ENCODE measurements around the gene KCNJ16. TPM values are rescaled to one million over a fixed set of nuclear protein-coding genes. Genes with fewer than 3 reads are reported as not detected.
A peak's percentile ranks its signal among the peaks of the same experiment; 100 is the strongest.

KCNJ16 gene
- total and polyA plus RNA-seq, 2 experiments from 2014 or later = not detected

DNA sequence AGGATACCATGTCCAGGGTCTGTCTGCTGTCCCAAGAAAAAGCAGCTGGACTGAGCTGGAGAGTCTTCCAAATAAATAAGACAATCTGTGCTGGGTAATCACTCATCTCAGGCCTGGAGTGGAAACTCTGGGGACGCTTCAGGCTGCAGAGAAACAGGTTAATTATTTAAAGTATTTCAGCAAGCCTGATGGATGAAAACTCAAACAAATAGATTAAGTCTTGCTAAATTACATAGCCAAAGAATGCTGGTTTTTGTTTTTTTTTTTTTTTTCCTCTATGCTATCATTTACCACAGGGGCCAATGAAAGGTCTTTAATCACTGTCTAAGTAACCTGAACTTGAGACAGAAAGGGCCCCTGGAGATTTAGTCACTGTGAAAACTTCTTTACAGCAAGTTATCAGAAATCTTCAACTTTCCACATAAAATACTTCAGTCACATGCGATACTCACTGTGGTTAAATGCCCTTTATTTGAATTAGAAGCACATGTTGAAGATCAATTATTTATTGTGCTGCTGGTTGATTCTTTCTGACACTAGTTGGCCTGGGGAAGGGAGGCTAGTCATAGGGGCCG, 63.4 kb downstream of the KCNJ16 start:
- peak; percentile 33 for DNase-seq
- Histone ChIP-seq H3K36me3 (ENCODE audit: low read depth) (no peaks in the 10 kb centered on the region), H3K9me2 (ENCODE audit: insufficient read depth) (no peaks in the 10 kb centered on the region), H3K27ac (peak overlapping the region; percentile 94), H3K9ac (peak overlapping the region; percentile 83), H2AFZ (no peak overlapping the region), H3K27me3 (replicated peaks; ENCODE audit: insufficient read depth) (no peaks in the 10 kb centered on the region), H3K4me3 (peak overlapping the region; percentile 67), H3K9me3 (ENCODE audit: low read depth) (no peaks in the 10 kb centered on the region), H4K20me1 (ENCODE audit: insufficient read depth) (no peaks in the 10 kb centered on the region), H3F3A (ENCODE audit: insufficient read depth) (peaks cover 20% of the 10 kb centered on the region), H3K4me2 (ENCODE audit: unreplicated experiment) (peak overlapping the region; percentile 92), H3K4me1 (ENCODE audit: insufficient read depth) (peaks cover 22% of the 10 kb centered on the region), H3K79me2 (ENCODE audit: insufficient read depth) (no peaks in the 10 kb centered on the region)
- in situ Hi-C loops (cut with MboI) = no loop called here
- 16 to 19% methylated on average over 3 of the region's 3 CpGs for WGBS, 2 experiments (ENCODE audit: low coverage in 1 of 2, low lambda C conversion rate in 2 of 2, missing lambda C conversion rate in 2 of 2)
- TF ChIP-seq EZH2phosphoT487 (IDR thresholded peaks at IDR 0.05; ENCODE audit: insufficient read depth, low read depth) = no peak
- no peak for TF ChIP-seq EZH2 (IDR thresholded peaks at IDR 0.05; ENCODE audit: insufficient read depth, poor library complexity, severe bottlenecking)

DNA sequence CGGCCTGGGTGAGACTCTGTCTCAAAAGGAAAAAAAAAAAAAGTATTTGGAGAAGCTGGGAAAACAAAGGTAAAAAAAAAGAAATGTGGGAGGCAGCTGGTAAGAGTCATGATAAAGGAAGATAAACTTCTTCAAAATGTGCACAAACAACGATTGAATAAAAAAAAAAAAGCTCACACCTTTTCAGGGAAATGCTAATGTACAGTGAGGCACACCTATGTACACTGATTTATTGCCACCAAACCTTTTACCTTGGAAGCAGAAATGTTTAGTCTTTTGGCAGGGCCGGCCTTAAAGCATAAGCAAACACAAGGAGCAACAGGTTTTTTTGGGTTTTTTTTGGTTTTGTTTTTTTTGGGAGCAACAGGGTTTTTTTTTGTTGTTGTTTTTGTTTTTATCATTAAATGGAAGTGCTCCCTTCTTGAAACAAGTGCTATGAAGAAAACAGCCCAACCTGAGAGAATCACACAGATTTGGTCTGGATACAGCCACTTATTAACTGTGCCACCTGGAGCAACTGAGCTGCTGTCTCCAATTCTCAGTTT, 64.5 kb downstream of the KCNJ16 start:
- Histone ChIP-seq H3K27me3 (replicated peaks; ENCODE audit: insufficient read depth) (no peaks in the 10 kb centered on the region), H3K9me3 (ENCODE audit: low read depth) (no peaks in the 10 kb centered on the region), H3K27ac (no peak overlapping the region), H3K9me2 (ENCODE audit: insufficient read depth) (no peaks in the 10 kb centered on the region), H3K36me3 (ENCODE audit: low read depth) (no peaks in the 10 kb centered on the region), H3K79me2 (ENCODE audit: insufficient read depth) (no peaks in the 10 kb centered on the region), H2AFZ (no peak overlapping the region), H3K4me2 (ENCODE audit: unreplicated experiment) (no peak overlapping the region), H3F3A (ENCODE audit: insufficient read depth) (peaks cover 20% of the 10 kb centered on the region), H3K4me3 (no peak overlapping the region), H3K4me1 (ENCODE audit: insufficient read depth) (peaks cover 22% of the 10 kb centered on the region), H3K9ac (no peak overlapping the region), H4K20me1 (ENCODE audit: insufficient read depth) (no peaks in the 10 kb centered on the region)
- DNase-seq = no peak
- no peak for TF ChIP-seq EZH2phosphoT487 (IDR thresholded peaks at IDR 0.05; ENCODE audit: insufficient read depth, low read depth)
- TF ChIP-seq EZH2 (IDR thresholded peaks at IDR 0.05; ENCODE audit: insufficient read depth, poor library complexity, severe bottlenecking) = no peak
- in situ Hi-C loops (cut with MboI) = no loop called here
- WGBS, 2 experiments (ENCODE audit: low coverage in 1 of 2, low lambda C conversion rate in 2 of 2, missing lambda C conversion rate in 2 of 2) = 53 to 60% methylated on average over 3 of the region's 3 CpGs

DNA sequence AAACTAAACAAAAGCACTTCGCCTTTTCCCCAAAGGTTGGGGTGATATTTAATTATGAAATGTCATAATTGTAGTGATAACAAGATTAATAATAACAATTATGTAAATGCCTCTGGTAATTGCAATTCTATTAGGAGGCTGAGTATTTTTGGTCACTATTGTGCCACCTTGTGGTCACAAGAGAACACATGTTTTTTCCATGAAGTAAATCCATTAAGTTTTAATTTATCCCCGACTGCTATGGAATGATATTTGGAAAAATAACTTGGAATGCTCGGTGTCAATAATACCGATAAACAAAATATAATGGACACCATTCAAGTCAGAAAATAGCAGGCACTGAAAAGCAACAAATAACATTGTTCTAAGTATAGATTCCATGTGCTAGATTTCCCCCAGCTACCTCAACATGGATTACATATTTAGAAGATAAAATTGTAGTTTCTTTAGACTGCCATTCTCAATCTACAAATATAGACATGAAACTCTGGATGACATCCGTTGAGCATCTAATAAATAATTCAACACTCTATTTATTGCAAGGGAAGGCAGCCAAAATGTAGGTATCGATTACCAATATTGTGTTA, 69.3 kb downstream of the KCNJ16 start:
- 20 to 21% methylated on average over 6 of the region's 6 CpGs for WGBS, 2 experiments (ENCODE audit: low coverage in 1 of 2, low lambda C conversion rate in 2 of 2, missing lambda C conversion rate in 2 of 2)
- Histone ChIP-seq H3F3A (ENCODE audit: insufficient read depth) (no peaks in the 10 kb centered on the region), H3K4me3 (no peak overlapping the region), H3K4me2 (ENCODE audit: unreplicated experiment) (no peak overlapping the region), H3K4me1 (ENCODE audit: insufficient read depth) (no peaks in the 10 kb centered on the region), H3K9me3 (ENCODE audit: low read depth) (no peaks in the 10 kb centered on the region), H3K36me3 (ENCODE audit: low read depth) (no peaks in the 10 kb centered on the region), H2AFZ (no peak overlapping the region), H3K9ac (no peak overlapping the region), H3K27me3 (replicated peaks; ENCODE audit: insufficient read depth) (no peaks in the 10 kb centered on the region), H3K27ac (no peak overlapping the region), H3K9me2 (ENCODE audit: insufficient read depth) (no peaks in the 10 kb centered on the region), H3K79me2 (ENCODE audit: insufficient read depth) (no peaks in the 10 kb centered on the region), H4K20me1 (ENCODE audit: insufficient read depth) (no peaks in the 10 kb centered on the region)
- DNase-seq = peak; percentile 56
- TF ChIP-seq EZH2phosphoT487 (IDR thresholded peaks at IDR 0.05; ENCODE audit: insufficient read depth, low read depth) = no peak
- no peak for TF ChIP-seq EZH2 (IDR thresholded peaks at IDR 0.05; ENCODE audit: insufficient read depth, poor library complexity, severe bottlenecking)
- in situ Hi-C loops (cut with MboI) = loop anchor here (10.0 kb wide), 2 partner anchors 540 to 570 kb away; no protein-coding TSS in a partner anchor

DNA sequence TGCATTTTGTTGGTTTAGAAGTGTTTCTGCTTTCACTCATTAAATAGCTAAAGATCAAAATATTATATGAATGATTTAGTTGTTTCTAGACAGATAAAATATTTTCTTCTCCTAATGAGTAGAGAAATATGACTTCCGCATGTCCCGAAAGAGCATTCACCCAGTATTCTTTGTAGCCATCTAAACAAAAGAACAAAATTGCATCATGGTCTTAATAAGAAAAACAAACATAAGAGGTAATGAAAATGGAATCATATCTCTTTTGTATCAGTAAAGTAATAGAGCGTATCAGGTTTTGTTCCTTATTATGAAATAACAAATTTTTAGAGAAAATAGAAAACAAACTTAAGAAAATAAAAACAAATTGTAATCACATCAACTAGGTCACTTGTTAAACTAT, 78.2 kb downstream of the KCNJ16 start:
- no peak overlapping the region for H2AFZ ChIP-seq
- no peaks in the 10 kb centered on the region for H3K36me3 ChIP-seq (ENCODE audit: low read depth)
- 88 to 95% methylated on average over 3 of the region's 3 CpGs for WGBS, 2 experiments (ENCODE audit: low coverage in 1 of 2, low lambda C conversion rate in 2 of 2, missing lambda C conversion rate in 2 of 2)
- no peaks in the 10 kb centered on the region for H3K27me3 ChIP-seq (replicated peaks; ENCODE audit: insufficient read depth)
- H3K9ac ChIP-seq = no peak overlapping the region
- no peaks in the 10 kb centered on the region for H3K4me1 ChIP-seq (ENCODE audit: insufficient read depth)
- no peaks in the 10 kb centered on the region for H3K9me2 ChIP-seq (ENCODE audit: insufficient read depth)
- H3K4me2 ChIP-seq (ENCODE audit: unreplicated experiment) = no peak overlapping the region
- H3K27ac ChIP-seq = no peak overlapping the region
- H3K9me3 ChIP-seq (ENCODE audit: low read depth) = no peaks in the 10 kb centered on the region
- in situ Hi-C loops (cut with MboI) = no loop called here
- no peaks in the 10 kb centered on the region for H3K79me2 ChIP-seq (ENCODE audit: insufficient read depth)
- H4K20me1 ChIP-seq (ENCODE audit: insufficient read depth) = no peaks in the 10 kb centered on the region
- DNase-seq = no peak
- H3K4me3 ChIP-seq = no peak overlapping the region
- TF ChIP-seq EZH2 (IDR thresholded peaks at IDR 0.05; ENCODE audit: insufficient read depth, poor library complexity, severe bottlenecking) (no peak), EZH2phosphoT487 (IDR thresholded peaks at IDR 0.05; ENCODE audit: insufficient read depth, low read depth) (no peak)
- no peaks in the 10 kb centered on the region for H3F3A ChIP-seq (ENCODE audit: insufficient read depth)
